Astrocyte (in vitro differentiated cells and primary cell): ENCODE measurements around the gene HPSE2. TPM values are rescaled to one million over a fixed set of nuclear protein-coding genes. Genes with fewer than 3 reads are reported as not detected.

Source experiments
- DNase-seq: peaks from one replicate; pipeline ENCODE4 v3.0.0-alpha.2; 2010; ENCODE audit warnings: low read depth
- FAIRE-seq: peaks from 2 replicates; lab custom pipeline; 2011; peaks lifted over from hg19 to GRCh38; lab: Jason Lieb, UNC
- H2AFZ ChIP-seq: 2 replicates; pipeline ENCODE4 v1.6.0; 2012; ENCODE audit warnings: low read depth, low read length, inconsistent platforms
- H3K27ac ChIP-seq: 2 replicates; pipeline ENCODE4 v1.5.1; 2011; ENCODE audit warnings: low read depth, low read length, inconsistent platforms
- H3K27me3 ChIP-seq: 2 replicates; pipeline ENCODE4 v1.6.0; 2011; ENCODE audit warnings: low read length, inconsistent platforms; ENCODE audit not compliant: insufficient read depth
- H3K36me3 ChIP-seq: 2 replicates; pipeline ENCODE4 v1.5.1; 2011; ENCODE audit warnings: low read length, inconsistent platforms; ENCODE audit not compliant: insufficient read depth
- H3K4me1 ChIP-seq: 2 replicates; pipeline ENCODE4 v1.5.1; 2011; ENCODE audit warnings: low read length, inconsistent platforms; ENCODE audit not compliant: insufficient read depth
- H3K4me2 ChIP-seq: 2 replicates; pipeline ENCODE4 v1.6.0; 2012; ENCODE audit warnings: low read length, inconsistent platforms
- H3K4me3 ChIP-seq: 2 replicates; pipeline ENCODE4 v1.5.1; 2011; ENCODE audit warnings: low read depth, mild to moderate bottlenecking, low read length, inconsistent platforms; ENCODE audit not compliant: insufficient read depth
- H3K79me2 ChIP-seq: 2 replicates; pipeline ENCODE4 v1.6.0; 2012; ENCODE audit warnings: mild to moderate bottlenecking, low read length, inconsistent platforms; ENCODE audit not compliant: insufficient read depth
- H3K9ac ChIP-seq: 2 replicates; pipeline ENCODE4 v1.6.0; 2012; ENCODE audit warnings: mild to moderate bottlenecking, low read length, inconsistent platforms
- H3K9me3 ChIP-seq: 2 replicates; pipeline ENCODE4 v1.5.1; 2012; ENCODE audit warnings: low read depth, mild to moderate bottlenecking, low read length, inconsistent platforms; ENCODE audit not compliant: insufficient read depth
- H4K20me1 ChIP-seq: 2 replicates; pipeline ENCODE4 v1.6.0; 2012; ENCODE audit warnings: low read length, inconsistent platforms; ENCODE audit not compliant: insufficient read depth
- H3K27ac Mint-ChIP-seq: one replicate; pipeline ENCODE4 v1.8.0; 2021; ENCODE audit warnings: mild to moderate bottlenecking, mixed read lengths; ENCODE audit not compliant: unreplicated experiment
- H3K27me3 Mint-ChIP-seq: one replicate; pipeline ENCODE4 v1.8.0; 2021; ENCODE audit warnings: low read depth, mixed read lengths; ENCODE audit not compliant: unreplicated experiment
- H3K36me3 Mint-ChIP-seq: one replicate; pipeline ENCODE4 v1.8.0; 2021; ENCODE audit warnings: low read depth, mixed read lengths; ENCODE audit not compliant: unreplicated experiment
- H3K4me1 Mint-ChIP-seq: one replicate; pipeline ENCODE4 v1.8.0; 2021; ENCODE audit warnings: low read depth, mixed read lengths; ENCODE audit not compliant: unreplicated experiment
- H3K4me3 Mint-ChIP-seq: one replicate; pipeline ENCODE4 v1.8.0; 2021; ENCODE audit warnings: mild to moderate bottlenecking, moderate library complexity, mixed read lengths; ENCODE audit not compliant: unreplicated experiment
- H3K9me3 Mint-ChIP-seq: one replicate; pipeline ENCODE4 v1.8.0; 2021; ENCODE audit warnings: mild to moderate bottlenecking, mixed read lengths; ENCODE audit not compliant: unreplicated experiment
- EZH2 ChIP-seq: IDR thresholded peaks from 2 replicates; pipeline ENCODE4 v1.6.1; 2012; ENCODE audit warnings: mild to moderate bottlenecking, low read length, inconsistent platforms; ENCODE audit not compliant: insufficient read depth
- total RNA-seq: library from RNA; stranded (reverse); gene quantifications from 2 replicates; pipeline ENCODE4 v1.2.1, GENCODE V29; 2021
- TF ChIP-seq, protein P1 (sequence below): IDR thresholded peaks from 2 replicates; pipeline ENCODE4 v1.5.1; 2011; ENCODE audit warnings: low read depth, mild to moderate bottlenecking, inconsistent platforms, low read length, moderate library complexity; ENCODE audit not compliant: insufficient read depth

HPSE2 gene
- total RNA-seq, 1 donor from 2014 or later: 0.14 TPM

DNA sequence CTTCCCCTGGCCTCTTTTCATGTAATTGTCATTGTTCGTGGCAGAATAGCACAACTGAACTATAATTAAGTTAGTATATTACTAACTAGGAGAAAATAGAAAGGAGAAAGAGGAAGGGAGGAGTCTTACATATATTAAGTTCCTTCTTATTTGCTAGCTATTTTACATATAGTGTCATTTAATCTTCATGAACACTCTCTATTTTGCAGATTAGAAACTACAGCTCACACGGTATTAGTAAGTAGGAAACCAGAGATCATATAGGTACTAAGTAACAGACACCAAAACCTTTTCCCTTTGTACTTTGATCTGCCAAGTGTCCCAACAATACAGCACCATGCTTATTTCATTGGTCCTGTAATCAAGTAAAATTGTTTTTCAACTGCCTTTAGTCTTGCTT lies 586.5 kb downstream of the HPSE2 start:
- Histone ChIP-seq H3K9me3 (no peaks in the 10 kb centered on the region), H3K79me2 (no peaks in the 10 kb centered on the region), H3K4me1 (no peaks in the 10 kb centered on the region), H2AFZ (no peak overlapping the region), H3K27ac (no peak overlapping the region), H3K4me2 (no peak overlapping the region), H3K36me3 (no peaks in the 10 kb centered on the region), H3K4me3 (no peak overlapping the region), H3K27me3 (no peaks in the 10 kb centered on the region), H3K9ac (no peak overlapping the region), H4K20me1 (no peaks in the 10 kb centered on the region)
- Mint-ChIP-seq H3K4me3 (no peak overlapping the region), H3K4me1 (peaks cover 3% of the 10 kb centered on the region), H3K36me3 (no peaks in the 10 kb centered on the region), H3K9me3 (peaks cover 2% of the 10 kb centered on the region), H3K27me3 (peaks cover 2% of the 10 kb centered on the region), H3K27ac (no peak overlapping the region)
- FAIRE-seq (no peak), DNase-seq (no peak)
- TF ChIP-seq, protein P1, sequence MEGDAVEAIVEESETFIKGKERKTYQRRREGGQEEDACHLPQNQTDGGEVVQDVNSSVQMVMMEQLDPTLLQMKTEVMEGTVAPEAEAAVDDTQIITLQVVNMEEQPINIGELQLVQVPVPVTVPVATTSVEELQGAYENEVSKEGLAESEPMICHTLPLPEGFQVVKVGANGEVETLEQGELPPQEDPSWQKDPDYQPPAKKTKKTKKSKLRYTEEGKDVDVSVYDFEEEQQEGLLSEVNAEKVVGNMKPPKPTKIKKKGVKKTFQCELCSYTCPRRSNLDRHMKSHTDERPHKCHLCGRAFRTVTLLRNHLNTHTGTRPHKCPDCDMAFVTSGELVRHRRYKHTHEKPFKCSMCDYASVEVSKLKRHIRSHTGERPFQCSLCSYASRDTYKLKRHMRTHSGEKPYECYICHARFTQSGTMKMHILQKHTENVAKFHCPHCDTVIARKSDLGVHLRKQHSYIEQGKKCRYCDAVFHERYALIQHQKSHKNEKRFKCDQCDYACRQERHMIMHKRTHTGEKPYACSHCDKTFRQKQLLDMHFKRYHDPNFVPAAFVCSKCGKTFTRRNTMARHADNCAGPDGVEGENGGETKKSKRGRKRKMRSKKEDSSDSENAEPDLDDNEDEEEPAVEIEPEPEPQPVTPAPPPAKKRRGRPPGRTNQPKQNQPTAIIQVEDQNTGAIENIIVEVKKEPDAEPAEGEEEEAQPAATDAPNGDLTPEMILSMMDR: no peak
- no peak for TF ChIP-seq EZH2

DNA sequence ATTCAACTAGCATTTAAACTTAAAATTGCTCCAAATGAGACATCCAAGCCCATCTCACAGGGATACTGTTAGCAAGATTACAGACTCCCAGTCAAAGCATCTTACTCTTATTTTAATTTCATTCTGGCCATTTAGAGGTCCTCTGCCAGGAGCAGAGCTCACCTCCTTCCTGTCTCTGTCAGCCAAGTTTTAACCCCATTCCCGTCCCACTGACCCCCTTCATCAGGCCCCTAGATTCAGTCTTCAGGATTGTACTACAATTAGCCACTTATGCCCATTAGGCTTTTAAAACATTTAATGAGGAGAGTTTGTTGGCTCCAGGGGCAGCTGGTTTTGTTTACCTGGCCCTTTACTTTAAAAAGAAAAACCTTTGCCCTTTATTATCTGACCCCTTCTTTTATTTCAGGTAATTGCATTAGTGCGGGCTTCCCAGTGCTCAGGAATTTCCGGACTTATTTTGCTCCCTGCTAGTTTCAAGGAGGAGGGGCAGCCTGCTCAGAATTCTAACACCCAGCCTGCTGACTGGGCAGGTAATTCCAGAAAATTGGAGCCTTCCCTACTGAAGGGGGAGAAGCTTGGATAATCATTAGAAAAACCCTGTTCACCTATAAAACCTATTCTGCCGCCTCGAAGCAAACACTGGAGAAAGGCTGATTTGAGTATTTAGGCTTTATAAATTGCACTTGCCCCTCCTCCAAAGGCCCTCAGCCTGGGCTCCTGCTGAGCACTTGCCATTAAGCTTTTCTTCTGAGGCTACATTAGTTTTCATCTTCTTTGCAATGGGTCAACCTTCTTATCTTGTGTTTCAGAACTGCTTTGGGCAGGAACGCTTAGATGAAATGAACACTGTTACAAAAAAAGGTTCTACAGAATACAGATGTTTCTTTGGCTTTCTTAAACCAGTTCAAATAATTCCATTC lies 588.4 kb downstream of the HPSE2 start:
- H3K27me3 Mint-ChIP-seq: peaks cover 3% of the 10 kb centered on the region
- Histone ChIP-seq H3K4me1 (no peaks in the 10 kb centered on the region), H4K20me1 (no peaks in the 10 kb centered on the region), H3K36me3 (no peaks in the 10 kb centered on the region), H3K27me3 (no peaks in the 10 kb centered on the region), H3K9ac (no peak overlapping the region), H3K9me3 (no peaks in the 10 kb centered on the region), H3K4me3 (no peak overlapping the region), H3K79me2 (no peaks in the 10 kb centered on the region), H3K4me2 (no peak overlapping the region), H3K27ac (no peak overlapping the region), H2AFZ (no peak overlapping the region)
- H3K9me3 Mint-ChIP-seq: peaks cover 2% of the 10 kb centered on the region
- DNase-seq (no peak), FAIRE-seq (no peak)
- no peak for TF ChIP-seq EZH2
- TF ChIP-seq, protein P1: no peak
- H3K27ac Mint-ChIP-seq: no peak overlapping the region
- H3K4me3 Mint-ChIP-seq: no peak overlapping the region
- H3K4me1 Mint-ChIP-seq: peaks cover 3% of the 10 kb centered on the region
- H3K36me3 Mint-ChIP-seq: no peaks in the 10 kb centered on the region

DNA sequence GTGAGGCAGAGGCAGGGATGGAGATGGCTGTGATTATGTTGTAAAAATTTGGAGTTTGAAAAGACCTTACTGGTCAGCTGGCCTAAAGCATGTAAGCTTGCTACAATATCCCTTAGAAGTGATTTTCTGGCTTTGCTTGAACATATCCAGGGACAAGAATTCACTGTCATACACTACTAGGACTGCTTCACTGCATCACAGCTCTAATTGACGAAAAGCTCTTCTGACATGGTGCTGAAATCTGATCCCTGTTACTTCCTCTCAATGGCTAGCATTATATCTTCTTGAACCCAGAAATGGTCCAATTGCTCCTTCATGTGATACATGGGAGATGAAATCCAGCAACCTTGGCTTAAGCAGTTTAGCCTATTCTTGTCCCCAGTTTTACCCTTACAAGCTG lies 591.2 kb downstream of the HPSE2 start:
- Histone ChIP-seq H3K27ac (no peak overlapping the region), H3K36me3 (no peaks in the 10 kb centered on the region), H3K9me3 (no peaks in the 10 kb centered on the region), H3K4me3 (no peak overlapping the region), H3K9ac (no peak overlapping the region), H2AFZ (no peak overlapping the region), H3K27me3 (no peaks in the 10 kb centered on the region), H3K4me1 (no peaks in the 10 kb centered on the region), H3K79me2 (no peaks in the 10 kb centered on the region), H3K4me2 (no peak overlapping the region), H4K20me1 (no peaks in the 10 kb centered on the region)
- Mint-ChIP-seq H3K4me1 (peaks cover 3% of the 10 kb centered on the region), H3K27ac (no peak overlapping the region), H3K4me3 (no peak overlapping the region), H3K9me3 (peaks cover 2% of the 10 kb centered on the region), H3K36me3 (no peaks in the 10 kb centered on the region), H3K27me3 (peaks cover 3% of the 10 kb centered on the region)
- DNase-seq (no peak), FAIRE-seq (no peak)
- TF ChIP-seq, protein P1: no peak
- no peak for TF ChIP-seq EZH2
